ENCODE data around the gene AMOTL1. TPM values are rescaled to one million over a fixed set of nuclear protein-coding genes. Genes with fewer than 3 reads are reported as not detected.

The AMOTL1 gene
- total RNA-seq, 3 donors from 2014 or later (not counting 1 experiment from before 2014, with no cell fraction given), result 7.1 to 8.9 (median 8.7) TPM

DNA sequence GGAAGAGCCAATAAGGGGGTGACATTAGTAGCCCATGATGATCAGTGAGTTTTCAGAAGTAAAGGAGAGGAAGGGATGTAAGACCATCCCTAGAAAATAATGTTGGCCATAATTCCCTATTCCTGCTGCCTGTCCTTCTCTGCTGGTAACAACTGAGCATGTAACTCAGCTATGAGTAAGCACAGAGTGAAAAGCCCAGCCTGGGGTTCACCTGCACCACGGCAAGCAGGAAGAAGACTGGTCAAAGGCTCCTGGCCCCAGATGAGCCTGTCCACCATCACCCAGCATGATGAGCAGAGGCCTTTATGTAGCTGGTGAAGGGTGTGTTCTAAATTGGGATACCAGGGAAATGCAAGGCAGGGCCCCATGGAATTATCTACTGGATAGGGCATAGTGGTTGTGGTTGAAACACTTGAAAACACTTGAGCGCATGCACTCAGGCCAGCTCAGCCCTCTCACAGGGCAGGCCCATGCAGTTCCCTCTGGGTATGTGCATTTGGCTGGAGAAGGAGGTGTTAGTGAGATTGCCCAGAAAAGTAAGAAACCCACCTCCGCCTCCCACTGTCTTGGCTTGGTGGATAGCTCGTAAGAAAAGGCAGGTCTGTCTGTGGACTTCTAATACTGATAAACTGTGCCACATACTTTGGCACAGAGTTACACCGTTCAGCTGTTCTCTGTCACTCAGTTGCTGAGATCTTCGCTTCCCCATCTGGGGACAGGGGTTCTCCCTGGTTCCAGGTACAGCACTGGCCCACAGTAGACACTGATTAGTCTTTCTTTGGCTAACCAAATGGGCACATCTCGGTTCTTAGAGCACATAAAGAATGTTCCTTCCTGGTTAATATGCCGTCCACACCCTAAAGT is 86.8 kb downstream of the AMOTL1 start:
- intact Hi-C loops (cut with micrococcal nuclease), result no loop called here
- TF ChIP-seq, protein P1, sequence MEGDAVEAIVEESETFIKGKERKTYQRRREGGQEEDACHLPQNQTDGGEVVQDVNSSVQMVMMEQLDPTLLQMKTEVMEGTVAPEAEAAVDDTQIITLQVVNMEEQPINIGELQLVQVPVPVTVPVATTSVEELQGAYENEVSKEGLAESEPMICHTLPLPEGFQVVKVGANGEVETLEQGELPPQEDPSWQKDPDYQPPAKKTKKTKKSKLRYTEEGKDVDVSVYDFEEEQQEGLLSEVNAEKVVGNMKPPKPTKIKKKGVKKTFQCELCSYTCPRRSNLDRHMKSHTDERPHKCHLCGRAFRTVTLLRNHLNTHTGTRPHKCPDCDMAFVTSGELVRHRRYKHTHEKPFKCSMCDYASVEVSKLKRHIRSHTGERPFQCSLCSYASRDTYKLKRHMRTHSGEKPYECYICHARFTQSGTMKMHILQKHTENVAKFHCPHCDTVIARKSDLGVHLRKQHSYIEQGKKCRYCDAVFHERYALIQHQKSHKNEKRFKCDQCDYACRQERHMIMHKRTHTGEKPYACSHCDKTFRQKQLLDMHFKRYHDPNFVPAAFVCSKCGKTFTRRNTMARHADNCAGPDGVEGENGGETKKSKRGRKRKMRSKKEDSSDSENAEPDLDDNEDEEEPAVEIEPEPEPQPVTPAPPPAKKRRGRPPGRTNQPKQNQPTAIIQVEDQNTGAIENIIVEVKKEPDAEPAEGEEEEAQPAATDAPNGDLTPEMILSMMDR (IDR thresholded peaks at IDR 0.05), result no peak
- H3K27ac ChIP-seq (ENCODE audit: low read length), result no peak overlapping the region
- H3K36me3 ChIP-seq (ENCODE audit: control insufficient read depth, insufficient read depth, low read length), result no peaks in the 10 kb centered on the region
- WGBS (ENCODE audit: insufficient coverage), result 88% methylated on average over 8 of the region's 8 CpGs
- no peak overlapping the region for H3K27ac Mint-ChIP-seq
- no peaks in the 10 kb centered on the region for H3K27me3 ChIP-seq (ENCODE audit: control insufficient read depth, insufficient read depth, low read length)
- no peak for ATAC-seq
- DNase-seq, result no peak
- no peak overlapping the region for H3K4me3 ChIP-seq (ENCODE audit: low read length)
- no peak overlapping the region for H3K4me3 Mint-ChIP-seq
- H3K4me1 ChIP-seq (ENCODE audit: control insufficient read depth, insufficient read depth, low read length), result no peaks in the 10 kb centered on the region
- H3K27me3 Mint-ChIP-seq (ENCODE audit: low read depth in 2 of 2), result no peaks in the 10 kb centered on the region
- no peaks in the 10 kb centered on the region for H3K9me3 Mint-ChIP-seq
- no peaks in the 10 kb centered on the region for H3K4me1 Mint-ChIP-seq
- peaks cover 19% of the 10 kb centered on the region for H3K36me3 Mint-ChIP-seq
- no peaks in the 10 kb centered on the region for H3K9me3 ChIP-seq (ENCODE audit: control insufficient read depth, insufficient read depth, low read length)

- Mint-ChIP-seq H3K36me3 (peaks cover 23% of the 10 kb centered on the region), H3K27me3 (ENCODE audit: low read depth in 2 of 2) (no peaks in the 10 kb centered on the region), H3K27ac (no peak overlapping the region), H3K9me3 (no peaks in the 10 kb centered on the region), H3K4me1 (no peaks in the 10 kb centered on the region), H3K4me3 (no peak overlapping the region)
- Histone ChIP-seq H3K9me3 (ENCODE audit: control insufficient read depth, insufficient read depth, low read length) (no peaks in the 10 kb centered on the region), H3K27me3 (ENCODE audit: control insufficient read depth, insufficient read depth, low read length) (no peaks in the 10 kb centered on the region), H3K36me3 (ENCODE audit: control insufficient read depth, insufficient read depth, low read length) (no peaks in the 10 kb centered on the region), H3K4me1 (ENCODE audit: control insufficient read depth, insufficient read depth, low read length) (no peaks in the 10 kb centered on the region), H3K4me3 (ENCODE audit: low read length) (no peak overlapping the region), H3K27ac (ENCODE audit: low read length) (no peak overlapping the region)
- TF ChIP-seq, protein P1 (IDR thresholded peaks at IDR 0.05), result no peak
- intact Hi-C loops (cut with micrococcal nuclease), result no loop called here
- ATAC-seq, result no peak
- DNase-seq, result no peak
- WGBS (ENCODE audit: insufficient coverage), result 93% methylated on average over 4 of the region's 5 CpGs
Observed at GRCh38 chr11:94855666-94856065, 87.5 kb downstream of the AMOTL1 start.

- TF ChIP-seq, protein P1 (IDR thresholded peaks at IDR 0.05), result no peak
- no peak overlapping the region for H3K4me3 ChIP-seq (ENCODE audit: low read length)
- no peaks in the 10 kb centered on the region for H3K4me1 ChIP-seq (ENCODE audit: control insufficient read depth, insufficient read depth, low read length)
- H3K27me3 ChIP-seq (ENCODE audit: control insufficient read depth, insufficient read depth, low read length), result no peaks in the 10 kb centered on the region
- H3K4me1 Mint-ChIP-seq, result no peaks in the 10 kb centered on the region
- 90% methylated on average over 6 of the region's 6 CpGs for WGBS (ENCODE audit: insufficient coverage)
- H3K36me3 Mint-ChIP-seq, result peaks cover 23% of the 10 kb centered on the region
- no peaks in the 10 kb centered on the region for H3K9me3 Mint-ChIP-seq
- DNase-seq (no peak), ATAC-seq (no peak)
- no peaks in the 10 kb centered on the region for H3K27me3 Mint-ChIP-seq (ENCODE audit: low read depth in 2 of 2)
- H3K9me3 ChIP-seq (ENCODE audit: control insufficient read depth, insufficient read depth, low read length), result no peaks in the 10 kb centered on the region
- H3K27ac Mint-ChIP-seq, result no peak overlapping the region
- no peaks in the 10 kb centered on the region for H3K36me3 ChIP-seq (ENCODE audit: control insufficient read depth, insufficient read depth, low read length)
- intact Hi-C loops (cut with micrococcal nuclease), result no loop called here
- H3K4me3 Mint-ChIP-seq, result no peak overlapping the region
- no peak overlapping the region for H3K27ac ChIP-seq (ENCODE audit: low read length)
Observed at GRCh38 chr11:94856443-94856842, 88.3 kb downstream of the AMOTL1 start.
